ENCODE measurements around the gene KRT9.
A peak's percentile ranks its signal among the peaks of the same experiment; 100 is the strongest.

The KRT9 gene

DNA sequence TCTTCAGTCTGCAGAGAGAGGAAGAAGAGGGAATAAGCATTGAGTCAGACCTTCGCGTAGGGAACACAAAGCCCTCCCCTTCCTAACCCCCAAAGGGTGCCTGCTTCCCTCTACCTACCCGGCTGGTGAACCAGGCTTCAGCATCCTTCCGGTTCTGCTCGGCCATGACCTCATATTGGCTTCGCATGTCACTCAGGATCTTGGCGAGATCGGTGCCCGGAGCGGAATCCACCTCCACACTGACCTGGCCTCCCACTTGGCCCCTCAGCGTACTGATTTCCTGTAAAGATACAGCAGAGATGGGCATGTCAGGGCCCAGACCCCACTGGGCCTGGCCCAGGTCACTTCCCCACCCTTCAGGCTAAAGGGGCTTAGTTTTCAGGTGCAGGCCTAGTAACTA lies 47.6 kb downstream of the KRT9 start:
- no peak for DNase-seq

DNA sequence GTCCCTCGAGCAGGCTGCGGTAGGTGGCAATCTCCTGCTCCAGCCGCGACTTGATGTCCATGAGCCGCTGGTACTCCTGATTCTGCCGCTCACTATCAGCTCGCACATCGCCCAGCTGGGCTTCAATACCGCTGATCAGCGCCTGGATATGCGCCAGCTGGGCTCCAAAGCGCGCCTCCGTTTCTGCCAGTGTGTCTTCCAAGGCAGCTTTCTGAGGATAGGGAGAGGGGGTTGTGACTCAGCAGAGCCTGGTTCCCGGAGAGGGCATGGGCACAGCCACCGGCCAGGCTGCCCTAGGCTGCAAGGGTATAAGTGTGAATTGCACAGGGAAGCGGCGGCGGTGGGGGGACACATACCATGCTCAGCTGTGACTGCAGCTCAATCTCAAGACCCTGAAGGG lies 48.1 kb downstream of the KRT9 start:
- no peak for DNase-seq

DNA sequence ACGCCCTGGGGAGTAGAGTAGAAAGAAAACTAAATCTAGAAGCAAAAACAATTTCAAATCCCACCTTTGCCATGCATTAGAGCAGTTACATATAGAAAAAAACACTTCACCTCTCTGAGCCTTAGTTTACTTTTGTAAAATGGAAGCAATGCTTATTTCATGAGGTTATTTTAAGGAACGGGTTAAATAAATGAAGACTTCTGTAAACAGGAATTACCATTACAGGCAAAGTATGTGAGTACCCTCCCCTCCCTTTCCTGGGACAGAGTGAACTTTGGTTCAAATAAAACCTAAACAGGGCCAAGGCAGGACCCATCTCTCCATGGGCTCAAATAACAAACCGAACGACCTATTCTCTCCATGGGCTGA lies 48.6 kb downstream of the KRT9 start:
- DNase-seq: no peak

DNA sequence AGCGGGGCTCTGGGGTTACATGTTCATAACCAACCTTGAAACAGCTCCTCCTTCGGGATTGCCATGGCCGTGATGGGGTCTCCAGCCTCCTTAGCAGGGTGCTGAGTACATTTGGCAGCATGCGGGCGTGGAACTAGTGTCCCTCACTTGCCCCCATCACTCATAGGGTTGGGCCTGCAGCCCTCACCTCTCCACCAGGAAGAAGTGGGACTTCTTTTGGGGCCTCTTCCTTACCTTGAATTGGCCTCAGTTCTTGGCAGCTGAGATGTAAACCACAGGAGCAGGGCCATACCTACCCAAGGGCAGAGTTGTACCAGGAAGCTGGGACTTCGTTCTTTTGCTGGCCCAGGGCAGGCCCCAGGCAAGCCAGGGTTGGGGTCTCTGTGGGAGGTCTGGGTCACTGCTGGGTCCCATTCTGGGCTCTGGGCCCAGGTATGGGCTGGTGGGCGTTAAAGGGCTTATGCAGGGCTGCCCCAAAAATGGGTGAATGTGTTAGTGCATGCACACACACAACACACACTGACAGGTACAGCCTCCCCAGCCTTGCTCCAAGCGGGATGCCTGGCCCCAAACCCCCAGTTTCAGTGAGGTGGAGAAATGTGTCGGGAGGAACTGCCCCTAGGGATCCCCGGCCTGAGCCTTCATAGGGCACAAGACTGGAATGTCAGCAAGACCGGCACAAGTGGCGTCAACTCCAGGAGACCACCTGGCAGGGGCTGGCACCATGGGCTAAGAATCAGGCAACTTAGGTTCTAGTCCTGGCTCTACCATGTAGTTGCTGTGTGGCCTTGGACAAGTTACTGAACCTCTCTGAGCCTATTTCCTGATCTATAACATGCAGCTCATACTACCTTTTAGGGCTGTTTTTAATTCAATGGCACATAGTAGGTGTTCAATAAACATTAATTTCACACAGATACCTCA lies 49.3 kb downstream of the KRT9 start:
- DNase-seq: no peak

DNA sequence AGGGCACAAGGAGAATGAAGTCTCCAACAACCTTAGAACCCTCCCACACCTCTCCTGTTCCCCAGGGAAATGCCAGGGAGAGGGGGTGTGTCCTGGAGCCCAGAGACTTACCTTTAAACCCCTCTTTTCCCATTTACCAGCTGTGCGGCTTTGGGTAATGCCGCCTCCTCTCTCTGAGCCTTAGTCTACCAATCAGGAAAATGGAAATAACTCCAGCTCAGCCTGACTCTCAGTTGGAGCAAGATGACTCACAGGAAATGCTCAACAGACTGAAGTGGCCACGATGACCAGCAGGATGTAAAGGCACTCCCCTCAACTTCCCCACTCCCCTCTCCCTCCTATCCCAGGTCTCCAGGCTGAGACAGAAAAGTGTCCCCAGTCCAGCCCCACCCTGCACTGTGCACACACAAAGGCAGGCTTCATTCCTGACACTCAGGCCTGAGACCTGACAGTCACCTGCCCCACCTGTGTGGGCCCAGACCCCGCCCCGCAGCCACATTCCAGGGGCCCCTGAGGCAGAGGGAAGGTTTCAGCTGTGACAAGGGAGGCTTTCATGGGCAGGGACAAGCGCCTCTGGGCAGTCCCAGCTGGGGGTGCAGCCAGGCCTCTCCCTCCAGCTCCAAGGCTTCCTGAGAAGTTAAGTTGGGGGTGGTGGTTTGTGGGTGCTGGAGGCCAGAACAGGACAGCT lies 50.1 kb downstream of the KRT9 start:
- DNase-seq: no peak

DNA sequence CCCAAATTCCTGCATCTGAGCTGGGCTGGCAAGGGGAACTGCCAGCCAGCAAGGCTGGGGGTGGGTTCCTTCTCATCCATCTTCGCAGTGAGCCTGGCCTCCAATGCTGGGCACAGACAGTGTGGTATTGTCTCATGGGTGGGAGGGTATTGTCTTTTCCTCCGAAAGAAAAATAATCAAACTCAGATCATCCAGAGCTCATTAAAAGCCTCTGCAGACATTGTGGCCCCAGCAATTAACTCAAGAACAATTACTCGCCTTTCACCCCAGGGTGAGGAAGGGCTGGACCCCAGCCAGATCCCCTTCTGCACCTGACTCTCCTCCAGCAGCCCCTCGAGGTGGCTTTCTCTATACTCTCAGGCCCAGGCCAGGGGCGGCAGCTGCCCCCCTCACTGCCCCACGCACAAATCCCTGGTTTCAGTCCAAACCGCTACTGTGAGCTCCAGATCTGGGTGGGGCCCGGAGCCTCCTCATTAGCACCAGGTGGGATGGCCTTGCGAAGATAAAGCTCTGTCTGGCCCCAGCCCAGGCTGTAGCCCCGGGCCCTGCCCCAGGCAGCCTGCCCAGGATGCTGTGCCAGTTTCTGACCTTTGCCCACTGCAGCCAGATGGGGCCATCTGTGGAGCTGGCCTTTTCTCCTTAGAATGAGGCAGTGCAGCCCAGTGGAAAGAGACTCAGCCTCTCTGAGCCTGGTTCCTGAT lies 50.9 kb downstream of the KRT9 start:
- DNase-seq: peak; percentile 89

DNA sequence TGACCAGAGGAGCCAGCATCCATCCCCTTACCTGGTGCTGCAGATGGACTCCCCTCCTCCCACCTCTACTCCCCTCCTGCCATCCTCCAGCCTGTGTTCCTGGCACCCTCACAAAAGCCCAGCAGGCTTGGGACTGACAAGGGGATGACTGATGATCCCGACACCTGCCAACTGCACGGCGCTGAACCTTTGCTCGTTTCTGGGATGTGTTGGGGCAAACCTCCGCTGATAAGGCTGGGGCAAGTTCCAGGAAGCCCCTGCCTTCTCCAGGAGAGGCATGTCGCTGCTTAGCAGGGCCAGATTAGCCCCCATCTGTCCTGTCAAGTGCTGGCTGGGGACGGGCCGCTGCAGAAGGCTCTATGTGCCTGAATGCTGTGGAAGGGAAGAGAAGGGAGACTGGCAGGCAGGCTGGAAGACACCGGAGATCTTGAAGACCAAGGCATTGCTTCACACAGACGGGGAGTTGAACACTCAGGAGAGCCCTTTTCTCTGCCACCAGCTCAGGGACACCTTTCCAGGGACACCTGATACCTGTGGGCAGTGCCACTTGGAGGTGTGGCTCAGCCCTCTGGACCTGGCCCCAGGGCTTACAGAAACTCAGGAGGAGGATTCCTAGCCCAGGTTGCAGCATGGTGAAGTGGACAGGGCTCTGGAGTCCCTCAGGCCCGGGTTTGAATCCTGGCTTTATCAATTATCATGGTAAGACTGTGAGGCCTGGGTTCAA lies 52.2 kb downstream of the KRT9 start:
- DNase-seq: peak; percentile 89

DNA sequence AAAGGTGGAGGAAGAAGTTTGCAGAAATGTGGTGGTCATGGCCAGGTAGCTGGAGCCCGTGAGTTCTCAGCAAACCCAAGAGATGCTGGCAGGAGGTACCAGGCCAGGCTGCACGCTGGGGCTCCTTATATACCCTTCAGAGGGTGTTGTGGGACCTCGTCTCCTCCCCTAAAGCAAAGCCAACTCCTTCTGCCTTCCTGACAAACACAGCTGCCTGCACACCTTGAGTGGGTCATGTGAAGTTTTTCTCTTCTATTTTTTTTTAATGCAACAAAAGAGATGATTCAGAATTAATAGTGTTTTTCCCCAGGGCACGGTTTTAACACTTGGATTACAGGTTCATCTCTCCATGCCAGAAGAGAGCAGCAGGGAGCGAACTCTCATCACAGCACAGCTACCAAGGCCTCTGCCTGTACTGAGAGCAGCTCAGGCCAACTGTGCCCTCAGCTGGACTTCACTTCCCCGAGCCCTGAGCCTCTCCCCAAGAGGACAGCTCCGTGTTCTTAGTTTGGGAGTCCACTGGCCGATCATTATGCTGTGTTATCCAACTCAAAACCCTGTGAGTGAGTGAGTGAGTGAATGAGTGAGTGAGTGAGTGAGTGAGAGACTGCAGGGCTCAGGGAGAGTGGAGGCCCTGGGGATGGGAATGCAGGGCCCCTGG lies 52.9 kb downstream of the KRT9 start, which contains the start of gene KRT15:
Gene KRT15, minus strand, starts transcription at position 102 of the 661 bp plus-strand sequence. Its CDS starts 63 bp downstream, at position 39.
- DNase-seq: peak; percentile 77

DNA sequence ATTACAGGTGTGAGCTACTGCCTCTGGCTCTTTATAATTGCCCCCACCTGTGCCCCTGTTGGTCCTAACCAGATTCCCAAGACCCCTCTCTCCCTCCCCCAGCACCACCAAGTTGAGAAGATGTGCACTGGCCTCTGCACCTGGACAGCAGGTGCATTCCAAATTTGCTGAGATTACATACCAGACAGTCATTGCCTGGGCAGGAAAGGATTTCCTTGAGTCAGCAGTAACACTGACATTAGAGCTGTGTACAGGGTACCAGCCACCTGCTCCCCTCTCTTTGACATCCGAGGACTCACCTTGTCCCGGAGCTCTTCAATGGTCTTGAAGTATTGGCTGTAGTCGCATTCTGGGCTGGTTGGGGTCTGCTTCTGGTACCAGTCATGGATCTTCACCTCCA lies 53.8 kb downstream of the KRT9 start:
- peak; percentile 24 for DNase-seq

DNA sequence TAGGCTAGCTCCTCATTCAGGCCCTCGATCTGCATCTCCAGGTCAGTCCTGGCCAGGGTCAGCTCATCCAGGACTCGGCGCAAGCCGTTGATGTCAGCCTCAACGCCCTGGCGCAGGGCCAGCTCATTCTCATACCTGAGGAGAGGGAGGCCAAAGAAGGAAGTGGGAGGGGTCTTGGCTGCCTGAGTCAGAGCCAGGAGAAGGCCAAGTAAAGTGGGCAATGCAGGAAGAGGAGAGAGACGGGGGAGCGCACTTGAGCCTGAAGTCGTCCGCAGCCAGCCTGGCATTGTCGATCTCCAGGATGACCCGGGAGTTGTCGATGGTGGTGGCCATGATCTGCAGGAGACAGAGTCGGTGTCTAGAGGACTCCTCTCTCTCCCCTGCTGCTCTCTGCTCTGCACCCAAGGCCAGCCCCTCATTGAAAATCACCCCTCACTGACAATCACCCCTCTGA lies 55.0 kb downstream of the KRT9 start:
- no peak for DNase-seq

DNA sequence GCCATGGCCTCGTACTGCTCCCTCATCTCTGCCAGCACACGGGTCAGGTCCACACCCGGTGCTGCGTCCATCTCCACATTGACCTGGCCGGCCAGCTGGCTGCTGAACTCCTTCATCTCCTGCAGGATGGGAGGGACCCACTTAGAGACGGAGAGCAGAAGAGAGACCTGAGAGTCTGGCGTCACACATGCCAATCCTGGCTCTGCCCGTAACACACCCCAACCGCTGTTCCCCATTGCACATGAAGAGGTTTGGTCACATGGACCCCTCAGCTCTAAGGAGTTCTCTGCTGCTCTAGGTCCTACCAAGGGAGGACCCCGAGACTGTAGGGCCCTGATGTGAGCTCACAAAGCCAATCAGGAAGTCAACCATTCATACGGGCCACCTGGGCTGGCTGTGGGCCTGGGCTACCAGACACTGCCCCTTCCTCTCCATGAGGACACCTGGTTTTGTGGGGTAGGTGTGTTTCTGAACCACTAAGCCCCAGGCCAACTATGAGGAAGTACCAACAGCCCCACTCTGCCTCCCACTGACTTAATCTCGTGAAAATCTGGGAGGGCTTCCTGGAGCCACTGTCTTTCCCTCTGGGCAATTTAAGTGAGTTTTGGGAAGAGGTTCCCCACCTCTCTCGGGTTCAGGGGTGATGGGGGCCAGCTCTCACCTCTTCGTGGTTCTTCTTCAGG lies 55.6 kb downstream of the KRT9 start:
- no peak for DNase-seq
